ENCODE results near the gene HOXB1. TPM values are rescaled to one million over a fixed set of nuclear protein-coding genes. Genes with fewer than 3 reads are reported as not detected.
A peak's percentile ranks its signal among the peaks of the same experiment; 100 is the strongest.

HOXB1 gene
- total RNA-seq, result not detected

- DNase-seq, result no peak
- H3K27ac Mint-ChIP-seq, result no peak within 1 kb of the TSS
- peaks cover 45% of the 10 kb centered on the region for H3K27me3 Mint-ChIP-seq
- no peak within 1 kb of the TSS for H3K4me3 Mint-ChIP-seq
- ChIA-PET CTCF (no interaction called here), POLR2A (no interaction called here)
- H3K9me3 Mint-ChIP-seq, result no peaks in the 10 kb centered on the region
- peaks cover 1% of the 10 kb centered on the region for H3K4me1 Mint-ChIP-seq
- H3K36me3 Mint-ChIP-seq (ENCODE audit: low read depth), result no peaks in the 10 kb centered on the region
Observed at GRCh38 chr17:48530887-48531272, at the start of gene HOXB1. HOXB1 (minus strand) TSS chr17:48531011; CDS start chr17:48530904, 107 bp downstream.

DNA sequence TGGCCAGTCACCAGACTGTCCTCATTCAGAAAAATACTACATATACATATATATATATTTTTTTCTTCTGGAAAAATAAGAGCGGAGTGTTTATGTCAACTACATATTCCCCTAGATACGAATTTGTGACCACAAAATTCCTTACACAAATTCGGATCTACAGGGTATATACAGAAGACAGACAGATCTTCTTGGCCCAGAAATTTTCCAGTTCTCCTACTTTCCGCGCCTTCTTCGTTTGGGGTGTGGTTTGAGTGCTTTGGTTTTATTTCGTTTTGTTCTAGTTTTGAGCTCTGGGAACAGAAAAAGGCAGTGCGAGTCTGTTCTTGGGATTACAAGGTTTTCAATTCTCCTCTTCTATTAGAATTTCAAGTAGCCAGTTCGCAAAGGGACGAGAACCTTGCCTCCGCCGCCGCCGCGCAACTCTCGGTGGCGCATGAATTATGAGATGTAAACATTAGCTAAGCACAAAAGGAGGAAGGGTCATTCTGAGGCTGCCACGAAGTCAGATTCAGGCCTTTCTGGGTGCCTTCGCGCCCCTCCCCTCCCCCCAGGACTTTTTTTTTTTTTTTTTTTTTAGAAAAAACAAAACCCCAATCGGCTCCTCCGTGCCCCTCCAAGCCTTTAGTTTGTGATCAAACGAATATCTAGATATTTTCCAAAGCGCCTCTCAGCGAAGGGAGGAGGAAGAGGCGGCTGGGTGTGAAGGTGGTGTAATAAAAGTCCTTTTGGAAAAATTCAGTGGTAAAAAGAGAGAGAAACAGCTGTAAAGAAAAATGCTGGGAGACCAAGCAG is 49.1 kb upstream of the HOXB1 start:
- DNase-seq, result no peak
- Mint-ChIP-seq H3K4me1 (peaks cover 66% of the 10 kb centered on the region), H3K36me3 (ENCODE audit: low read depth) (peaks cover 14% of the 10 kb centered on the region), H3K9me3 (no peaks in the 10 kb centered on the region), H3K27ac (no peak overlapping the region), H3K4me3 (peak overlapping the region; percentile 86), H3K27me3 (peaks cover 69% of the 10 kb centered on the region)
- ChIA-PET POLR2A (interaction anchor here (0.7 kb wide), 1 partner anchor 33 kb away, joined by 3 read pairs; no protein-coding TSS in a partner anchor), CTCF (no interaction called here)

DNA sequence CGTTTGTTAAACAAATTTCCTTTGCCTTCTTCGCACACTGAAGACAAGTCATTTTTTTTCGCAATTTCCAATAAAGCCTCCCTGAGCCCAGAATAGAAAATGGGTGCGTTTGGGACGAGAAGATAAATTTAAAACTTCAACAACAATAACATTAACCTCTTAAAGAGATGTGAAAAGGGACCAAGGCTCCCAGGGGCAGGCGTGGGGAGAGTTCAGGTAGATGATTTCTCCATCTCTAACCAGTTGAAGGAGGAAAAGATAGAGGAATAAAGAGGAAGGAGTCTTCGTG is 48.6 kb upstream of the HOXB1 start:
- Mint-ChIP-seq H3K9me3 (no peaks in the 10 kb centered on the region), H3K27ac (no peak overlapping the region), H3K4me1 (peaks cover 65% of the 10 kb centered on the region), H3K36me3 (ENCODE audit: low read depth) (peaks cover 14% of the 10 kb centered on the region), H3K4me3 (peak overlapping the region; percentile 86), H3K27me3 (peaks cover 64% of the 10 kb centered on the region)
- DNase-seq, result no peak
- CTCF ChIA-PET, result no interaction called here
- POLR2A ChIA-PET, result no interaction called here

GRCh38 chr17:48578616-48579470 is 48.0 kb upstream of the HOXB1 start:
- peaks cover 14% of the 10 kb centered on the region for H3K36me3 Mint-ChIP-seq (ENCODE audit: low read depth)
- H3K27me3 Mint-ChIP-seq, result peaks cover 59% of the 10 kb centered on the region
- H3K4me1 Mint-ChIP-seq, result peaks cover 65% of the 10 kb centered on the region
- H3K4me3 Mint-ChIP-seq, result peak overlapping the region; percentile 86
- DNase-seq, result no peak
- ChIA-PET POLR2A (no interaction called here), CTCF (interaction anchor here (0.6 kb wide), 1 partner anchor 151 kb away, joined by 3 read pairs; no protein-coding TSS in a partner anchor)
- H3K27ac Mint-ChIP-seq, result peak overlapping the region; percentile 7
- H3K9me3 Mint-ChIP-seq, result no peaks in the 10 kb centered on the region

DNA sequence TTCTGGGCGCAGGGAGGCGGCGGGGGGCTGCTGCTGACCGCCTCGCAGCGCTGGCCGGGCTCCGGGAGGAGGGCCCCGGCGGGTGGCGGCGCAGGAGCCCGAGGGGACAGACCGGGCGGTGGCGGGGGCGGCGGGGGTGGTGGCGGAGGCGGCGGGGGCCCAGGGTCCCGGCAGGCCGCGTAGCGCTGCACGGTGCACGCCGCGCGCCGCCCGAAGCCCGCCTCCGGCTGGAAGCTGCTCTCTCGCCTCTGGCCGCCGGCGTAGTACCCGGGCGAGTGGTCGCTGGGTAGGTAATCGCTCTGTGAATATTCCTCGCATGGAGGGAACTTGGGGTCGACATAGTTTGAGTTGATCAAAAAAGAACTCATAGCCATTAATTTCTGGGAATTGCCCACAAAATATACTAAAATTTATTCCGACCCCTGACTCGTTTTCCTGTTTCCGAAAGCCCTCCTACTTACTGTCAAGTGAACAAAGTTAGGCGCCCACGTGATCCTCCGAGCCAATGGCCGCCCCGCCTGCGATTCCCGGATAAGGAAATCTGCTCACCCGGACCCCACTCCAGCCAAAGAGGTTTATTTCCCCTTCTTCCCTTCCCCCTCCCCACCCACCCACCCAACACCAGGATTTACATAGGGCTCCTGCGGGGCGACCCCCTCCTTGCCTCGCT is 47.3 kb upstream of the HOXB1 start, which contains the start of gene HOXB4:
Gene HOXB4, minus strand, starts transcription at position 405 of the 670 bp plus-strand sequence. Its CDS starts 31 bp downstream, at position 374.
- peaks cover 14% of the 10 kb centered on the region for H3K36me3 Mint-ChIP-seq (ENCODE audit: low read depth)
- no peaks in the 10 kb centered on the region for H3K9me3 Mint-ChIP-seq
- H3K27ac Mint-ChIP-seq, result peak within 1 kb of the TSS; percentile 88
- H3K27me3 Mint-ChIP-seq, result peaks cover 56% of the 10 kb centered on the region
- ChIA-PET POLR2A (no interaction called here), CTCF (interaction anchor here (0.6 kb wide), 1 partner anchor 150 kb away, joined by 3 read pairs; no protein-coding TSS in a partner anchor)
- H3K4me1 Mint-ChIP-seq, result peaks cover 67% of the 10 kb centered on the region
- peak; percentile 76 for DNase-seq
- peak within 1 kb of the TSS; percentile 86 for H3K4me3 Mint-ChIP-seq

GRCh38 chr17:48577330-48577945 is 46.6 kb upstream of the HOXB1 start:
- Mint-ChIP-seq H3K36me3 (ENCODE audit: low read depth) (peaks cover 14% of the 10 kb centered on the region), H3K27me3 (peaks cover 53% of the 10 kb centered on the region), H3K4me1 (peaks cover 62% of the 10 kb centered on the region), H3K9me3 (no peaks in the 10 kb centered on the region), H3K27ac (peak overlapping the region; percentile 66), H3K4me3 (peak overlapping the region; percentile 79)
- ChIA-PET POLR2A (no interaction called here), CTCF (interaction anchor here (0.6 kb wide), 1 partner anchor 92 kb away, joined by 3 read pairs; no protein-coding TSS in a partner anchor)
- DNase-seq, result no peak

DNA sequence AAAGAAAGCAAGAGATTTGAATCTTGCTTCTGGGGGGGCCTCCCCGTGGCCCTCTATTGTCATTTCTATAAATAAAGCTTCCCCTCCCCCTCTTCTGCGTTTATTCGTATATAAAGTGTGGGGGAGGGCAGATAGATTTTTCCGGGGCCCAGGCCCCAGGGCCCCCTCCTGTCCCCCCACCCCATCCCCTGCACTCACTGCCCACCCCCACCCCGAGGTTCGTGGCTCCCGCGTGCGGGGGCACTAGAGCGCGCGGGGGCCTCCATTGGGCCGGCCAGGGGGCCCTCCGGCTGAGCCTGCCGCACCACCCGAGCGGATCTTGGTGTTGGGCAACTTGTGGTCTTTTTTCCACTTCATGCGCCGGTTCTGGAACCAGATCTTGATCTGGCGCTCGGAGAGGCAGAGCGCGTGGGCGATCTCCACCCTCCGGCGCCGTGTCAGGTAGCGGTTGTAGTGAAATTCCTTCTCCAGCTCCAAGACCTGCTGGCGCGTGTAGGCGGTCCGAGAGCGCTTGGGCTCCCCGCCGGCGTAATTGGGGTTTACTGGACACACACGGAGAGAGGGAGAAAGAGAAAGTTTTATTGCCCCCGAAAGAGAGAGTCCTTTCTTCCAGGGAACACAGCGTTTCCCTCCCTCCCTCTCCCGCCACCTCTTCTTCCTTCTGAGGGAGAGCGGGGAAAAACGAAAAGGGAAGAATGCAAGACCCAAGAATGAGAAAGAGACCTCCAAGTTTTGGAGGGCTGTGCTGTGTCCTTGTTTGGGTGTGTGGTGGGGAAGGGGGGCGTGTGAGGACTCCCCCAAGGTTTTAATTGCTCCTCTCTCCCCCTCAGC is 45.9 kb upstream of the HOXB1 start:
- peaks cover 59% of the 10 kb centered on the region for H3K4me1 Mint-ChIP-seq

DNA sequence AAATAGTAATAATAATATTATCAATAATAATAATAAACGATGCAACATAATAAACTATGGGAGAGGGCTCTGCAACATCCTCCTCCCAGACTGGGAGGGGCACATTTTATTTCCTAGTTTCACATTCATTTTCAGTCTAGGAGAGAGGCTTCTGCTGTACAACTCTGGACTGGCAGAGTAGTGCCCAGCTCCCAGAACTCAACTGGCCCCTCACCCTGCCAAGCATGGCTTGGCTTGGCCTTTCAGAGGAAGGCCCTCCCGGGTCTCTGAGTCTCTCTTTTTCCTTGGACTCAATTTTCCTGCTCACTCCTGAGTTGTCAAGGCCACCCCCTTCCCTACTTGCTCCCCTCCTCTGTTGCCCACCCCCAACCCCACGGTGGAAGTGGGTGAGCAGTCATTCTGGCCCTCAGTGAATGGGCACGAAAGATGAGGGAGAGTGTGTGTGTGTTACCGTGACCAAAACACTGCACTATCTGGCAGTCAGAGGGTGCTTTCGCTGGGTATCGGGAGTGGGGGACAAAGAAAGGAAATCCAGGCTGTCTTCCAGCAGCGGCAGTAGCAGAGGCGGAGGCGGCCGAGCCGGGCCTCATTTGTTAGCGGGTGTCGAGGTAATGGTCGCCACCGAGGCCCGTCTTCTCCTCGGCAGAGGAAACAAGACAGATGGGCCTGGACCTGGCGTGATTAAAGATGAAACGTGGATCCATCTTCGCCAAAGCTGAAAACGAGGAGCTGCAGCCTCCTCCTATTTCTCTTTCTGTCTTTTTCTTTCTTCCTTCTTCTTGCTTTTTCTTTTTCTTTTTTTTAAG is 45.1 kb upstream of the HOXB1 start:
- Mint-ChIP-seq H3K4me3 (peak overlapping the region; percentile 20), H3K36me3 (ENCODE audit: low read depth) (peaks cover 13% of the 10 kb centered on the region), H3K27ac (no peak overlapping the region)

More for the DNA sequence above, 45.9 kb upstream of the HOXB1 start:
- POLR2A ChIA-PET, result no interaction called here
- Mint-ChIP-seq H3K27me3 (peaks cover 52% of the 10 kb centered on the region), H3K9me3 (no peaks in the 10 kb centered on the region), H3K27ac (peak overlapping the region; percentile 5), H3K4me3 (peak overlapping the region; percentile 79), H3K36me3 (ENCODE audit: low read depth) (peaks cover 14% of the 10 kb centered on the region)
- CTCF ChIA-PET, result interaction anchor here (0.6 kb wide), 1 partner anchor 91 kb away, joined by 3 read pairs; no protein-coding TSS in a partner anchor
- no peak for DNase-seq

GRCh38 chr17:48575066-48575582 is 44.3 kb upstream of the HOXB1 start:
- H3K4me3 Mint-ChIP-seq, result no peak overlapping the region
- H3K27me3 Mint-ChIP-seq, result peaks cover 45% of the 10 kb centered on the region
- peaks cover 12% of the 10 kb centered on the region for H3K36me3 Mint-ChIP-seq (ENCODE audit: low read depth)
- no peak overlapping the region for H3K27ac Mint-ChIP-seq
- H3K9me3 Mint-ChIP-seq, result no peaks in the 10 kb centered on the region
- peaks cover 44% of the 10 kb centered on the region for H3K4me1 Mint-ChIP-seq
- CTCF ChIA-PET, result interaction anchor here (0.6 kb wide), 1 partner anchor 43 kb away, joined by 3 read pairs; no protein-coding TSS in a partner anchor
- POLR2A ChIA-PET, result no interaction called here
- DNase-seq, result no peak

More for the DNA sequence above, 45.1 kb upstream of the HOXB1 start:
- no peak for DNase-seq
- ChIA-PET CTCF (interaction anchor here (0.6 kb wide), 1 partner anchor 43 kb away, joined by 3 read pairs; no protein-coding TSS in a partner anchor), POLR2A (no interaction called here)
- H3K9me3 Mint-ChIP-seq, result no peaks in the 10 kb centered on the region
- H3K4me1 Mint-ChIP-seq, result peaks cover 51% of the 10 kb centered on the region
- H3K27me3 Mint-ChIP-seq, result peaks cover 49% of the 10 kb centered on the region

GRCh38 chr17:48574505-48575065 is 43.8 kb upstream of the HOXB1 start:
- H3K27ac Mint-ChIP-seq, result no peak overlapping the region
- H3K9me3 Mint-ChIP-seq, result no peaks in the 10 kb centered on the region
- CTCF ChIA-PET, result no interaction called here
- POLR2A ChIA-PET, result no interaction called here
- peaks cover 43% of the 10 kb centered on the region for H3K27me3 Mint-ChIP-seq
- H3K4me1 Mint-ChIP-seq, result peaks cover 40% of the 10 kb centered on the region
- no peak overlapping the region for H3K4me3 Mint-ChIP-seq
- DNase-seq, result no peak
- peaks cover 10% of the 10 kb centered on the region for H3K36me3 Mint-ChIP-seq (ENCODE audit: low read depth)
